ENCODE measurements around the gene PTGR3. TPM values are rescaled to one million over a fixed set of nuclear protein-coding genes. Genes with fewer than 3 reads are reported as not detected.
A peak's percentile ranks its signal among the peaks of the same experiment; 100 is the strongest.

The PTGR3 gene
- total and polyA plus RNA-seq, 10 donors, result 11.1 to 43.8 (median 30.0) TPM

GRCh38 chr18:75223687-75224347 is 14.9 kb upstream of the PTGR3 start:
- 73 to 83% (median 77%) methylated on average over 9 of the region's 9 CpGs for WGBS, 5 donors
- Histone ChIP-seq H3K27ac (no peak overlapping the region), H3K27me3 (replicated peaks in 1 of 7) (no peaks in the 10 kb centered on the region), H3K4me3 (no peak overlapping the region), H3K36me3 (no peaks in the 10 kb centered on the region), H3K4me1 (peaks cover 25 to 100% (median 55%) of the 10 kb centered on the region in 6 donors), H3K9me3 (no peaks in the 10 kb centered on the region)
- intact Hi-C loops (cut with DNase I; ENCODE audit: low total_unique reads), result no loop called here
- no peak for DNase-seq
- TF ChIP-seq POLR2AphosphoS5 (IDR thresholded peaks at IDR 0.05) (no peak), POLR2A (IDR thresholded peaks at IDR 0.05) (no peak), CTCF (IDR thresholded peaks at IDR 0.05 in 8 of 11, conservative IDR thresholded peaks at IDR 0.05 in 3 of 11) (no peak)

GRCh38 chr18:75222407-75222806 is 13.5 kb upstream of the PTGR3 start:
- no peak for DNase-seq
- intact Hi-C loops (cut with DNase I; ENCODE audit: low total_unique reads), result no loop called here
- Histone ChIP-seq H3K9me3 (no peaks in the 10 kb centered on the region), H3K27ac (peak overlapping the region in 1 of 8 donors; percentile 31), H3K36me3 (no peaks in the 10 kb centered on the region), H3K4me1 (peaks cover 25 to 100% (median 53%) of the 10 kb centered on the region in 6 donors), H3K4me3 (no peak overlapping the region), H3K27me3 (replicated peaks in 1 of 7) (no peaks in the 10 kb centered on the region)
- no peak for TF ChIP-seq POLR2A (IDR thresholded peaks at IDR 0.05)
- TF ChIP-seq POLR2AphosphoS5 (IDR thresholded peaks at IDR 0.05), result no peak
- no peak for TF ChIP-seq CTCF (IDR thresholded peaks at IDR 0.05 in 8 of 11, conservative IDR thresholded peaks at IDR 0.05 in 3 of 11)
- 83 to 92% (median 88%) methylated on average over 10 of the region's 10 CpGs for WGBS, 5 donors

- intact Hi-C loops (cut with DNase I; ENCODE audit: low total_unique reads), result no loop called here
- H3K4me1 ChIP-seq, result peaks cover 23 to 100% (median 52%) of the 10 kb centered on the region in 6 donors
- no peak for TF ChIP-seq POLR2AphosphoS5 (IDR thresholded peaks at IDR 0.05)
- no peak for TF ChIP-seq POLR2A (IDR thresholded peaks at IDR 0.05)
- TF ChIP-seq CTCF (IDR thresholded peaks at IDR 0.05 in 8 of 11, conservative IDR thresholded peaks at IDR 0.05 in 3 of 11), result no peak
Observed at GRCh38 chr18:75221897-75222296, 13.0 kb upstream of the PTGR3 start.

GRCh38 chr18:75221397-75221796 is 12.5 kb upstream of the PTGR3 start:
- DNase-seq, result no peak
- 76 to 92% (median 82%) methylated on average over 1 of the region's 1 CpG for WGBS, 5 donors
- H3K9me3 ChIP-seq, result no peaks in the 10 kb centered on the region
- peaks cover 22 to 100% (median 52%) of the 10 kb centered on the region in 6 donors for H3K4me1 ChIP-seq
- no peak overlapping the region for H3K4me3 ChIP-seq
- no peaks in the 10 kb centered on the region for H3K36me3 ChIP-seq
- TF ChIP-seq POLR2AphosphoS5 (IDR thresholded peaks at IDR 0.05) (no peak), POLR2A (IDR thresholded peaks at IDR 0.05) (no peak)
- peak overlapping the region in 4 of 8 donors; percentile 11 to 43 (median 19) for H3K27ac ChIP-seq
- intact Hi-C loops (cut with DNase I; ENCODE audit: low total_unique reads), result no loop called here
- H3K27me3 ChIP-seq (replicated peaks in 1 of 7), result no peaks in the 10 kb centered on the region

More at GRCh38 chr18:75221897-75222296, 13.0 kb upstream of the PTGR3 start:
- no peak for DNase-seq
- no peak overlapping the region for H3K4me3 ChIP-seq
- H3K9me3 ChIP-seq, result no peaks in the 10 kb centered on the region
- H3K27ac ChIP-seq, result peak overlapping the region in 2 of 8 donors; percentile 12 to 31
- WGBS, 5 donors, result 43 to 70% (median 57%) methylated on average over 7 of the region's 7 CpGs
- H3K36me3 ChIP-seq, result no peaks in the 10 kb centered on the region
- no peaks in the 10 kb centered on the region for H3K27me3 ChIP-seq (replicated peaks in 1 of 7)
